Dendritic cell treated with granulocyte-macrophage colony-stimulating factor and Interleukin-4, amounts not matched to agents 40 ng/mL and 50 ng/mL, for 4 days (primary cell): Measurements from ENCODE around the gene EFNA5.

Experiments used
- H3K27ac Mint-ChIP-seq: one replicate; pipeline ENCODE4 v1.8.0; 2022; ENCODE audit warnings: mild to moderate bottlenecking, mixed read lengths
- H3K27me3 Mint-ChIP-seq: one replicate; pipeline ENCODE4 v1.8.0; 2022; ENCODE audit warnings: mild to moderate bottlenecking, mixed read lengths
- H3K36me3 Mint-ChIP-seq: one replicate; pipeline ENCODE4 v1.8.0; 2022; ENCODE audit warnings: low read depth, mixed read lengths
- H3K4me1 Mint-ChIP-seq: one replicate; pipeline ENCODE4 v1.8.0; 2022; ENCODE audit warnings: low read depth, mixed read lengths
- H3K4me3 Mint-ChIP-seq: one replicate; pipeline ENCODE4 v1.8.0; 2022; ENCODE audit warnings: mild to moderate bottlenecking, moderate library complexity, mixed read lengths
- H3K9me3 Mint-ChIP-seq: one replicate; pipeline ENCODE4 v1.8.0; 2022; ENCODE audit warnings: mixed read lengths
- intact Hi-C: fragments of 100-400 bp; cut with micrococcal nuclease; formaldehyde crosslinking; loops from one replicate; pipeline ENCODE4 v1.15.0; 2022

The EFNA5 gene

GRCh38 chr5:107523029-107523680 lies 147.6 kb downstream of the EFNA5 start:
- Mint-ChIP-seq H3K27ac (no peak overlapping the region), H3K9me3 (no peaks in the 10 kb centered on the region), H3K27me3 (no peaks in the 10 kb centered on the region), H3K4me1 (no peaks in the 10 kb centered on the region), H3K4me3 (no peak overlapping the region), H3K36me3 (no peaks in the 10 kb centered on the region)
- intact Hi-C loops, result no loop called here

- Mint-ChIP-seq H3K4me1 (no peaks in the 10 kb centered on the region), H3K27me3 (no peaks in the 10 kb centered on the region), H3K27ac (no peak overlapping the region), H3K36me3 (no peaks in the 10 kb centered on the region), H3K4me3 (no peak overlapping the region), H3K9me3 (no peaks in the 10 kb centered on the region)
- intact Hi-C loops, result no loop called here
Observed at GRCh38 chr5:107522456-107522855, 148.3 kb downstream of the EFNA5 start.

- H3K36me3 Mint-ChIP-seq, result no peaks in the 10 kb centered on the region
- intact Hi-C loops, result no loop called here
- no peaks in the 10 kb centered on the region for H3K27me3 Mint-ChIP-seq
- no peak overlapping the region for H3K4me3 Mint-ChIP-seq
- no peaks in the 10 kb centered on the region for H3K9me3 Mint-ChIP-seq
- no peak overlapping the region for H3K27ac Mint-ChIP-seq
- H3K4me1 Mint-ChIP-seq, result no peaks in the 10 kb centered on the region
Observed at GRCh38 chr5:107519900-107520354, 150.8 kb downstream of the EFNA5 start.

- H3K36me3 Mint-ChIP-seq, result no peaks in the 10 kb centered on the region
- no peaks in the 10 kb centered on the region for H3K27me3 Mint-ChIP-seq
- intact Hi-C loops, result no loop called here
- H3K9me3 Mint-ChIP-seq, result no peaks in the 10 kb centered on the region
- no peak overlapping the region for H3K4me3 Mint-ChIP-seq
- no peaks in the 10 kb centered on the region for H3K4me1 Mint-ChIP-seq
- no peak overlapping the region for H3K27ac Mint-ChIP-seq
Observed at GRCh38 chr5:107518616-107519015, 152.1 kb downstream of the EFNA5 start.

- Mint-ChIP-seq H3K27me3 (no peaks in the 10 kb centered on the region), H3K9me3 (no peaks in the 10 kb centered on the region), H3K4me3 (no peak overlapping the region), H3K4me1 (no peaks in the 10 kb centered on the region), H3K27ac (no peak overlapping the region), H3K36me3 (no peaks in the 10 kb centered on the region)
- intact Hi-C loops, result no loop called here
Observed at GRCh38 chr5:107518190-107518589, 152.5 kb downstream of the EFNA5 start.

- Mint-ChIP-seq H3K36me3 (no peaks in the 10 kb centered on the region), H3K9me3 (no peaks in the 10 kb centered on the region)
Observed at GRCh38 chr5:107517185-107518033, 153.3 kb downstream of the EFNA5 start.

GRCh38 chr5:107516452-107517184 lies 154.1 kb downstream of the EFNA5 start:
- Mint-ChIP-seq H3K9me3 (no peaks in the 10 kb centered on the region), H3K4me1 (no peaks in the 10 kb centered on the region), H3K27me3 (no peaks in the 10 kb centered on the region), H3K36me3 (no peaks in the 10 kb centered on the region), H3K4me3 (no peak overlapping the region), H3K27ac (no peak overlapping the region)
- intact Hi-C loops, result no loop called here

More at GRCh38 chr5:107517185-107518033, 153.3 kb downstream of the EFNA5 start:
- Mint-ChIP-seq H3K27me3 (no peaks in the 10 kb centered on the region), H3K27ac (no peak overlapping the region), H3K4me1 (no peaks in the 10 kb centered on the region), H3K4me3 (no peak overlapping the region)
- intact Hi-C loops, result no loop called here

GRCh38 chr5:107515521-107516080 lies 155.1 kb downstream of the EFNA5 start:
- H3K4me1 Mint-ChIP-seq, result no peaks in the 10 kb centered on the region
- intact Hi-C loops, result no loop called here

GRCh38 chr5:107514305-107514704 lies 156.4 kb downstream of the EFNA5 start:
- no peak overlapping the region for H3K4me3 Mint-ChIP-seq
- intact Hi-C loops, result no loop called here
- no peaks in the 10 kb centered on the region for H3K4me1 Mint-ChIP-seq
- H3K36me3 Mint-ChIP-seq, result no peaks in the 10 kb centered on the region
- H3K9me3 Mint-ChIP-seq, result no peaks in the 10 kb centered on the region
- H3K27me3 Mint-ChIP-seq, result no peaks in the 10 kb centered on the region
- no peak overlapping the region for H3K27ac Mint-ChIP-seq

More at GRCh38 chr5:107515521-107516080, 155.1 kb downstream of the EFNA5 start:
- Mint-ChIP-seq H3K27me3 (no peaks in the 10 kb centered on the region), H3K36me3 (no peaks in the 10 kb centered on the region), H3K27ac (no peak overlapping the region), H3K9me3 (no peaks in the 10 kb centered on the region), H3K4me3 (no peak overlapping the region)

- H3K27me3 Mint-ChIP-seq, result no peaks in the 10 kb centered on the region
- H3K4me3 Mint-ChIP-seq, result no peak overlapping the region
- intact Hi-C loops, result no loop called here
- no peaks in the 10 kb centered on the region for H3K4me1 Mint-ChIP-seq
- H3K27ac Mint-ChIP-seq, result no peak overlapping the region
- H3K9me3 Mint-ChIP-seq, result no peaks in the 10 kb centered on the region
- H3K36me3 Mint-ChIP-seq, result no peaks in the 10 kb centered on the region
Observed at GRCh38 chr5:107513337-107514085, 157.2 kb downstream of the EFNA5 start.

- no peak overlapping the region for H3K27ac Mint-ChIP-seq
- H3K9me3 Mint-ChIP-seq, result no peaks in the 10 kb centered on the region
- H3K4me1 Mint-ChIP-seq, result no peaks in the 10 kb centered on the region
- H3K36me3 Mint-ChIP-seq, result no peaks in the 10 kb centered on the region
- H3K27me3 Mint-ChIP-seq, result no peaks in the 10 kb centered on the region
- intact Hi-C loops, result no loop called here
- H3K4me3 Mint-ChIP-seq, result no peak overlapping the region
Observed at GRCh38 chr5:107512029-107512428, 158.7 kb downstream of the EFNA5 start.

GRCh38 chr5:107510125-107510524 lies 160.6 kb downstream of the EFNA5 start:
- no peaks in the 10 kb centered on the region for H3K4me1 Mint-ChIP-seq

GRCh38 chr5:107508097-107508496 lies 162.6 kb downstream of the EFNA5 start:
- Mint-ChIP-seq H3K4me3 (no peak overlapping the region), H3K27me3 (no peaks in the 10 kb centered on the region), H3K9me3 (no peaks in the 10 kb centered on the region), H3K36me3 (no peaks in the 10 kb centered on the region), H3K4me1 (no peaks in the 10 kb centered on the region), H3K27ac (no peak overlapping the region)
- intact Hi-C loops, result no loop called here

More at GRCh38 chr5:107510125-107510524, 160.6 kb downstream of the EFNA5 start:
- H3K36me3 Mint-ChIP-seq, result no peaks in the 10 kb centered on the region
- H3K9me3 Mint-ChIP-seq, result no peaks in the 10 kb centered on the region
- intact Hi-C loops, result no loop called here
- no peak overlapping the region for H3K4me3 Mint-ChIP-seq
- no peaks in the 10 kb centered on the region for H3K27me3 Mint-ChIP-seq
- no peak overlapping the region for H3K27ac Mint-ChIP-seq
